Globus pallidus (tissue), 1 donor: ENCODE results near the gene MOK.
A peak's percentile ranks its signal among the peaks of the same experiment; 100 is the strongest.

ENCODE experiments used
- DNase-seq: peaks from one replicate; pipeline ENCODE4 v3.0.0-alpha.2; 2015; ENCODE audit warnings: low spot score

The MOK gene

DNA sequence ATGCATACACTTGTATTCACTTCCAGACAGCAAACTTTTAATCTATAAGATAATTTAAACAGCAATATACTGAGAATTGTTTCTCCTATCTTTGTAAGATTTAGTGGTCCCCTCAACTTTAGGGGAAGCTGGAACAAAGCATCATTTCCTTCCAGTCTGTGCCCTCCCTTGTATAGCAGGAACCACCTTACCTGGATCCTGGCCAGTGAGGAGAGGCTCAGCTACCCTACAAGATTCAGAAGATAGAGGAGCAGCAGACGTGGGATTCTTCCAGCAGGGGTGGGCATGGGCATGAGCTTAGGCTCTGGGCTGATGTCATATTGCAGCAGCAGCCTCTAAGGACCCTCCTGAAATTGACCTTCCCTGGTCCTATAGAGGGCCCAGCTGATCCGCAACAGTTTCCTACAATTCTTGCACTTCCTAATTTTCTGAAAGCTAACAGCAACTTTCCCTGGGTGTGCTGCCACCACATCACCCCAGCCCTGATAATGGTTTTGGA lies 21.3 kb downstream of the MOK start:
- DNase-seq = no peak

DNA sequence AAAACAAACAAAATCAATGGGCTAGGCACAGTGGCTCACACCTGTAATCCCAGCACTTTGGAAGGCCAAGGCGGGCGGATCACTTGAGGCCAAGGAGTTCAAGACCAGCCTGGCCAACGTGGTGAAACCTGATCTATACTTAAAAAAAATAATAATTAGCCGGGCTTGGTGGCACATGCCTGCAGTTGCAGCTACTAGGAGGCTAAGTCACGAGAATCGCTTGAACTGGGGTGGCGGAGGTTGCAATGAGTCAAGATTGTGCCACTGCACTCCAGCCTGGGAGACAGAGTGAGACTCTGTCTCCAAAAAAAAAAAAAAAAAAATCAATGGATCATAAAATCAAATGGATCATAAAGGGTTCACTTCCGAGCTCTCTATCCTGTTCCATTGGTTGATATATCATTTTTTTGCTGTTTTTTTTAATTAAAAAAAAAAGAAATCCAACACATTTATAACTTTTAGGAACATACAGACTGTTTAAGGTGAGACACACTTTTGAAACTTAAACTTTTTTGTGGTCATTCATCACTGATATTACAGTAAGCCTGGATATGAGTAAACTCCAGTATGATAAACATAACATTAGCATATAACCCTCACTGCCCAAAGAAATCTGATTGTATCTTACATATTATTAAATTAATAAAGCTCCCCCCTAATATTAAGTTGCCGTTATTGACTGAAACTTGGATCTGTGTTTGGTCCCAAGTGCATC lies 22.1 kb downstream of the MOK start:
- no peak for DNase-seq

GRCh38 chr14:102280376-102280962 lies 24.5 kb downstream of the MOK start:
- DNase-seq = no peak

GRCh38 chr14:102279688-102280348 lies 25.1 kb downstream of the MOK start:
- no peak for DNase-seq

DNA sequence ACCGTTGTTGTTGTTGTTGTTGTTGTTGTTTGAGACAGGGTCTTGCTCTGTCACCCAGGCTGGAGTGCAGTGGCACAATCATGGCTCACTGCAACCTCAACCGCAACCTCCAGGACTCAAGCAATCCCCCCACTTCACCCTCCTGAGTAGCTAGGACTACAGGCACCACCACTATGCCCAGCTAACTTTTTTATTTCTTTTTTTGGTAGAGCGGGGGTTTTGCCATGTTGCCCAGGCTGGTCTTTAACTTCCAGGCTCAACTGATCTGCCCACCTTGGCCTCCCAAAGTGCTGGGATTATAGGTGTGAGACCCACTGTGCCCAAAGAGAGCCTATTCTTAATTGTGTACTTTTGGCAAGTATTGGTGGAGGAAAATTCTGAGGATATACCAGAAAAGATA lies 25.7 kb downstream of the MOK start:
- DNase-seq = no peak

DNA sequence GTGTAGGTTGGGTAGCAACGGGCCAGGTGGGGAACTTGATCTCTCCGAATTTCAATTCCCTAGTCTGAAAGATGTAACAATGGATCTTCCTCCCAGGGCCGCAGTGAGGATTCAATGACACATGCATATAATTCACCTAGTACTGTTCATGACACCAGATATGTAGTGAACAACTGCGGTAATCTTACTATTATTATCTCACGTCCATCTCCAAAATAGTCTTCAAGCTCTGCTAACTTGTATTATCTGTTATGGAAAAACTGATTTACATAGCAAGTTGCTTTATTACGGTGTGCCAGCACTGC lies 26.4 kb downstream of the MOK start:
- DNase-seq = no peak

DNA sequence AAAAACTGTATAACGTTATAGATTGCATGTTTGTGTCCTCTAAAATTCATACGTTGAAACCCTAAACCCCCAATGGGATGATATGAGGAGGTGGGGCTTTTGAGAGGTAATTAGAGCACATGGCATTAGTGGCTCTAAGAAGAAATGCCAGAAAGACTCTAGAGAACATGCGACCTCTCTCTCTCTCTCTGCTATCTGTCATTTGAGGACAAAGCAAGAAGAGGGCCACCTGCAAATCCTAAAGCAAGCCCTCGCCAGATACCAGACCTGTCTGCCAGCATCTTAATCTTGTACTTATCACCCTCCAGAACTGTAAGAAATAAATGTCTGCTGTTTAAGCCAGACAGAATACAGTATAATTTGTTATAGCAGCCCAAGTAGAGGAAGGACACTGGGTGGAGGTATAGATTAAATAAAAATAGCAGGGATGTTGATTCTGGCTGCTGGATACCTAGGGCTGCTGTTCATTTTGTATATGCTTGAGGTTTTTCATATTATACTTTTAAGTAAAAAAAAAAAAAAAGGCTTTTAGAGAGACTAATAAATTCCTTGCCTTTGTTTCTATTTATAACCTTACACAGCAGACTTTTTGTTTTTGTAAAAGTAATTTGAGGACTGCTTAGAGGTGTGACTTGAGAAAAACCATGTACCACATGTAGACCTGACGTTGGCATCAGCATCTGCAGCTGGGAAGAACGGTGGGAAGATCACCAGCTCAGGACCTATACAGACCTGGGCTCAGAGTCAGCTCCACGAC lies 26.9 kb downstream of the MOK start:
- no peak for DNase-seq

DNA sequence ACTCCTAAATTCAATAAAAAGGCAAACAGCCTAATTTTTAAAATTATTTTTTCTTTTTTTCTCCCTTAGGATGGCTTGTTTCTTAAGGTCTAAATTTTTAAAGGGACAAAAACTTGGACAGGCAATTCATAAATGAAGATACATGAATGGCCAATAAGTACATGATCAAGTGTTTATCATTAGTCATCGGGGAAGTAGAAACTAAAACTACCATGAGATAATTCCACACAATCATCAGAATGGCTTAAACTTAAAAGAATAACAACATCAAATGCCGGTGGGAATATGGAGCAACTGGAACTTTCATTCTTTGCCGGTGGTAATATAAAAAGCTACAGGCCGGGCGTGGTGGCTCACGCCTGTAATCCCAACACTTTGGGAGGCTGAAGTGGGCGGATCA lies 29.1 kb downstream of the MOK start:
- no peak for DNase-seq

GRCh38 chr14:102272392-102272791 lies 32.6 kb downstream of the MOK start:
- no peak for DNase-seq

GRCh38 chr14:102264775-102265174 lies 40.2 kb downstream of the MOK start:
- DNase-seq = no peak

DNA sequence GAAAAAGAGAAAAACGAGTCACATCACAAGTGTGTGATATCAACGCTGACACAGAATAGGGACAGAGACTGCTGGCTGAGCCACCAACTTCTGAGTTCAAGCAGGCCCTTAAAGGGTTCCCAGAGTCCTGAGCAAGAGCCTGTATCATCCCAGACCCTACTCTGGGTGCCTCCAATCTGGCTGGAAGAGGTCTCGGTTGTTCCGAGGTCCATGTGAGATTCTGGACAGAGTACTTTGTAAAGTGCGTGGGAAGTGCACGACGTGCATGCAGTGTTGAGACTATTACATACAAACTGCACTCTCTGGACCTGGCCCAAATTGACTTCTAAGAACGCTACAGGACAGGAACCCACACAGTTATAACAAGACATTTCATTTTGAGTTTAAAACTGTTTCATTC lies 40.6 kb downstream of the MOK start:
- no peak for DNase-seq

- peak; percentile 26 for DNase-seq
Observed at GRCh38 chr14:102262929-102263462, 42.0 kb downstream of the MOK start.

GRCh38 chr14:102258136-102258535 lies 46.8 kb downstream of the MOK start:
- DNase-seq = no peak

DNA sequence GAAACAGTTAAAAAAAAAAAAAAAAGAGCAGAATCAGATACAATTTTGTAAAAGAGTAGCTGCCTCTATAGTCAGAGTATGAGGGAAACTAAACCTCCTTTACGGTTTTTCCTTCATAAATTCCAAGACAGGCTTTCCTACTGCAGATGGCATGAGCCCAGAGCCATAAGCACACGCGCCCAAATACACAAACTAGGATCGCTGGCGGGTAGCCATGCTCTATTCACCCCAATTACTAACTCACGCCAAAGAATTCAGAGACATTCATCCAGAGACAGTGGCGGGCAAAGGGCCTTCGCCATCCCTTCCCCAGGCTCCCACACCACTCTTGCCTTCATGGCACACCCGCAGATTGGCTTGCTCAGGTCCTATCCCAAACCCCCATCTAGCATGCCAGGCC lies 48.2 kb downstream of the MOK start:
- no peak for DNase-seq

DNA sequence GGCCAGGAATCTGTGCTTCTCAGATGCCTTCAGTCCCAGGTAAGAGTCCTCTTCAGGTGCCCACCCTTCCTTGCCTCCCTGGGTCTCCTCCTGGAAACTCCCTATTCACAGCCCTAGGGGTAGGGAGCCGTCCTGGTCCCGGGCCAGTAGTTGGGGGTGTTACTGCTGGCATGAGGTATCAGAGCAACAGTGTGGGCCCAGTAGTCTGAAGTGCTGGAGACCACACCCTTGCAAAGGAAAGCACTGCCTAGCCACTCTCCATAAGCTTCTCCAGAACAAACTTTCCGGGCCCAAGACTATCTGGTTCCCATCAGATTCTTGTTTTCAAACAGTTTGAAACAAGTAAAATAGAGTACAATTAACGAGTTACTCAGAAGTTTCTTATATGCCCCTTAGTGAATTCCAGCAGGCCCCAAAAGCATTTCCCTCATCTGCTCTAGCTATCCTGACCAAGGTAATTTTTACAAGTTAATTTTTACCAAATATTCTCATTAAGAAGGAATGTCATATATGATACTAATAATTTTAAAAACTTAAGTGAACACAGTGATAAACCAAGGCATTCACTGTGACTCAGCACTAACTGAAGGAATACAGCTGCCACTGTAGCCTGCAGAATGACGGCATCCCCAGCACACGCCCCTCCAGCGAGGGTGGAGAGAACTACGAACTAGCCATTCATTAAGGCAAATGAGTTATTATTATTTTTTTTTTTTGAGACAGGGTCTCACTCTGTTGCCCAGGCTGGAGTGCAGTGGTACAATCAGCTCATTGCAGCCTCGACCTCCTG lies 49.4 kb downstream of the MOK start:
- no peak for DNase-seq

GRCh38 chr14:102252834-102253801 lies 51.8 kb downstream of the MOK start:
- DNase-seq = no peak

- no peak for DNase-seq
Observed at GRCh38 chr14:102251161-102251560, 53.8 kb downstream of the MOK start.

DNA sequence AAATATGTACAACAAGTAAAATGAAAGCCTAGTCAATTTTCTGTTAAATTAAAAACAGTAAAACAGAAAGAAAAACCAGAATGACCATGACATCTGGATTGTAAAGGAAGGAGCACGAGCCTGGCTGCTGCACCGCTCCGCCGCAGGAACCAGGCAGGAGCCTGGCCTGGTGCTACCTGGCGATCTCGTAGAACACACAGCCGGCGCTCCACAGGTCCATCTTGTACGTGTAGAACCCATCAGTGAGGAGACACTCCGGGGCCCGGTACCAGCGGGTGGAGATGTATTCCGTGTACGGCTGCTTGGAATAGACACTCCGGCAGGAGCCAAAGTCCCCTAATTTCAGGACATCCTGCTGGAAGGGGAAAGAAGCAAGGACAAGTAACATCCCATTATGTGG lies 54.3 kb downstream of the MOK start:
- no peak for DNase-seq

GRCh38 chr14:102249981-102250380 lies 55.0 kb downstream of the MOK start:
- DNase-seq = no peak

- DNase-seq = no peak
Observed at GRCh38 chr14:102249041-102249440, 55.9 kb downstream of the MOK start.

DNA sequence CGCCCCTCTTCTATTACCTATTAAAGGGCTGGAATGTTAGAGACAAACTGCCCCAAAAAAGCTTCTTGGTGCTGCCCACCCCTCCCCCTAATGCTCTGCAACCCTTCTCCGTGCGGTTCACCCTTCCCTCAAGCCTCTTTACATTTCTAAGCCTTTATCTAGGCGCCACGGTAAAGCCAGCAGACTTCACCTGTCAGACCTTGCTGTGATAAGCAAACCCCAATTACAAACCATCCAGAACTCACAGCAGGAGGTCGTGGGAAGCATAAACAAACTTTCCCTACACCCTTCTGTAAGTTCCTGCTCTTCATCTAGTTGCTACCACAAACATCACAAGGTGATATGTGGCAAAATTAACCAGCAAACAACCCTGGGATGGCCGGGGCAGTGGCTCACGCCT lies 56.8 kb downstream of the MOK start:
- no peak for DNase-seq
